Measurements from ENCODE around the gene AKIRIN2. TPM values are rescaled to one million over a fixed set of nuclear protein-coding genes. Genes with fewer than 3 reads are reported as not detected.

Gene AKIRIN2
- total RNA-seq, 2 donors from 2014 or later: 70.4 to 73.5 TPM

DNA sequence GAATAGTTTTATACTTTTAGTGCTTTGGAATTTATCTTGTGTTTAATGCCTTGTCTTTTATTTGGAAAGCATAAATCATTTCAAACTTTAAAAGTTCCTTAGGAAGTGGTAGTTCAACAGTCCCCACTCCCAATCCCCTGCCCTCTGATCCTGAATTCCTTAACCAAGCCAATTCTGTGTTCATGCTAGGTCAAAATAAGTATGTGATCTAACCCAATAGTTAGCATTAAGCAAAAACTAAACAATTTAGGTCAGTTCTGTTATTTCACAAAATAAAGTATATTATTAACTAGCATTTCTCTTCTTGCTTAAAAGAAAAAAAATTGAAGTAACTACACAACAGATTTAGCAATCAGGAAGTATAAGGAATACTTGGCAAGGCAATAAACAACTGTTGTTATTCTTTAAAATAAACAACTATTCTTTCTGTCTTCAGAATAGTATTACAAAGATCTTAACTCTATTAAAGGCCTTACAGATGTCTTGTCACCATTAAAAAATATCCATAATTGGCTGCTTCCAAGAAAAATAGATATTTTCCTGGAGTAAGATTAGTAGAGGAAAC lies 37.0 kb downstream of the AKIRIN2 start:
- no peaks in the 10 kb centered on the region for H3K9me3 Mint-ChIP-seq
- DNase-seq: no peak

DNA sequence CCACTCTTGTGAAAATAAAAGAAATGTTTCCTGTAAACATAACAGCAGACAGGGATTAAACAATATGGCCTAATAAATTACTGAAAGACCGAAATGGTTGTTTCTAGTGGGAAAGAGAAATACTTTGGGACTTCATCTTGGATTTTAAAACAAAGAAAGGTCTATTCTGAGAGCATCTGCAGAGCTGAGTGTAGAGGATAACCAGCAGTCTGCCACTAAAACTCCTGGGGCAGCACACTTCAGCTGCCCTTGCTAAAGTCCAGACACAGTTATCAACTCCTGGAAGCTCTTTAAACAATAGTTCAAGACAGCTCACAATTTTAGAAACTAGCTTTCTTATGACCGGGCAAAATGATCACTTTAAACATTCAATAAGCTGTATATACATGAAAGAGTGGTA lies 38.6 kb downstream of the AKIRIN2 start:
- Mint-ChIP-seq H3K4me3 (no peak overlapping the region), H3K4me1 (no peaks in the 10 kb centered on the region), H3K27ac (no peak overlapping the region), H3K9me3 (no peaks in the 10 kb centered on the region), H3K36me3 (ENCODE audit: low read depth) (peaks cover 57% of the 10 kb centered on the region), H3K27me3 (ENCODE audit: insufficient read depth) (no peaks in the 10 kb centered on the region)
- Histone ChIP-seq H3K36me3 (ENCODE audit: control insufficient read depth, insufficient read depth, low read length) (peaks cover 80% of the 10 kb centered on the region), H3K9me3 (ENCODE audit: control insufficient read depth, low read length) (no peaks in the 10 kb centered on the region), H3K4me1 (ENCODE audit: control insufficient read depth, insufficient read depth, low read length) (no peaks in the 10 kb centered on the region), H3K27me3 (ENCODE audit: control insufficient read depth, insufficient read depth, low read length, poor library complexity, severe bottlenecking) (no peaks in the 10 kb centered on the region), H3K27ac (ENCODE audit: low read depth, low read length) (no peak overlapping the region), H3K4me3 (ENCODE audit: low read length) (no peak overlapping the region), H3K9ac (ENCODE audit: extremely low read depth, low read length, poor library complexity, severe bottlenecking) (no peak overlapping the region)
- 94 to 100% methylated on average over 1 to 2 of the region's 2 CpGs for WGBS, 2 experiments (ENCODE audit: insufficient coverage in 1 of 2, insufficient read length in 1 of 2)
- TF ChIP-seq, protein P1, sequence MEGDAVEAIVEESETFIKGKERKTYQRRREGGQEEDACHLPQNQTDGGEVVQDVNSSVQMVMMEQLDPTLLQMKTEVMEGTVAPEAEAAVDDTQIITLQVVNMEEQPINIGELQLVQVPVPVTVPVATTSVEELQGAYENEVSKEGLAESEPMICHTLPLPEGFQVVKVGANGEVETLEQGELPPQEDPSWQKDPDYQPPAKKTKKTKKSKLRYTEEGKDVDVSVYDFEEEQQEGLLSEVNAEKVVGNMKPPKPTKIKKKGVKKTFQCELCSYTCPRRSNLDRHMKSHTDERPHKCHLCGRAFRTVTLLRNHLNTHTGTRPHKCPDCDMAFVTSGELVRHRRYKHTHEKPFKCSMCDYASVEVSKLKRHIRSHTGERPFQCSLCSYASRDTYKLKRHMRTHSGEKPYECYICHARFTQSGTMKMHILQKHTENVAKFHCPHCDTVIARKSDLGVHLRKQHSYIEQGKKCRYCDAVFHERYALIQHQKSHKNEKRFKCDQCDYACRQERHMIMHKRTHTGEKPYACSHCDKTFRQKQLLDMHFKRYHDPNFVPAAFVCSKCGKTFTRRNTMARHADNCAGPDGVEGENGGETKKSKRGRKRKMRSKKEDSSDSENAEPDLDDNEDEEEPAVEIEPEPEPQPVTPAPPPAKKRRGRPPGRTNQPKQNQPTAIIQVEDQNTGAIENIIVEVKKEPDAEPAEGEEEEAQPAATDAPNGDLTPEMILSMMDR (conservative IDR thresholded peaks at IDR 0.05): no peak
- DNase-seq: no peak

More for the DNA sequence above, 37.0 kb downstream of the AKIRIN2 start:
- no peak overlapping the region for H3K27ac Mint-ChIP-seq
- peaks cover 82% of the 10 kb centered on the region for H3K36me3 ChIP-seq (ENCODE audit: control insufficient read depth, insufficient read depth, low read length)
- H3K27me3 Mint-ChIP-seq (ENCODE audit: insufficient read depth): no peaks in the 10 kb centered on the region
- TF ChIP-seq, protein P1 (conservative IDR thresholded peaks at IDR 0.05): no peak
- H3K27me3 ChIP-seq (ENCODE audit: control insufficient read depth, insufficient read depth, low read length, poor library complexity, severe bottlenecking): no peaks in the 10 kb centered on the region
- no peak overlapping the region for H3K4me3 ChIP-seq (ENCODE audit: low read length)
- no peaks in the 10 kb centered on the region for H3K4me1 ChIP-seq (ENCODE audit: control insufficient read depth, insufficient read depth, low read length)
- H3K27ac ChIP-seq (ENCODE audit: low read depth, low read length): no peak overlapping the region
- H3K9me3 ChIP-seq (ENCODE audit: control insufficient read depth, low read length): no peaks in the 10 kb centered on the region
- peaks cover 55% of the 10 kb centered on the region for H3K36me3 Mint-ChIP-seq (ENCODE audit: low read depth)
- no peak overlapping the region for H3K9ac ChIP-seq (ENCODE audit: extremely low read depth, low read length, poor library complexity, severe bottlenecking)
- no peak overlapping the region for H3K4me3 Mint-ChIP-seq
- no peaks in the 10 kb centered on the region for H3K4me1 Mint-ChIP-seq

DNA sequence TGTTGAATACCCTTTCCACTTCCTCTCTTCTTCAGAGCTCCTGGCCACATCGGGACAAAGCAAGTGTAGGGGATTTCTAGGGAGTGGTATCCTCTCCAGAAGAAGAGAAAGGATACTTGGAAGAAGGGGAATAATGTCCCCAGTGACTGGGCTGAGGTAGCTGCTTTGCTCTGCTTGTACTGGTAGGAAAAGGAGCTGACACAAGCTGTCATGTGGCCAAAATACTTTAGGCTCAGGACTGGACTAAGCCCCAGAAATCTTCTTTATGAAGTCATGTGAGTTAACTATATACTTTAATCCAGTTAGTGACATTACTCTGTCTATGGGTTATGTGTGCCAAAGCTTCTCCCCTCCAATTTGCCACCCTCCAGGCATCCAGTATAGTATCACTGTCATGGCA lies 40.5 kb downstream of the AKIRIN2 start:
- no peaks in the 10 kb centered on the region for H3K9me3 Mint-ChIP-seq
- peaks cover 61% of the 10 kb centered on the region for H3K36me3 Mint-ChIP-seq (ENCODE audit: low read depth)
- TF ChIP-seq, protein P1 (conservative IDR thresholded peaks at IDR 0.05): no peak
- peaks cover 79% of the 10 kb centered on the region for H3K36me3 ChIP-seq (ENCODE audit: control insufficient read depth, insufficient read depth, low read length)
- H3K27ac Mint-ChIP-seq: no peak overlapping the region
- H3K4me3 ChIP-seq (ENCODE audit: low read length): no peak overlapping the region
- H3K27ac ChIP-seq (ENCODE audit: low read depth, low read length): no peak overlapping the region
- H3K4me1 ChIP-seq (ENCODE audit: control insufficient read depth, insufficient read depth, low read length): no peaks in the 10 kb centered on the region
- no peaks in the 10 kb centered on the region for H3K27me3 ChIP-seq (ENCODE audit: control insufficient read depth, insufficient read depth, low read length, poor library complexity, severe bottlenecking)
- H3K9ac ChIP-seq (ENCODE audit: extremely low read depth, low read length, poor library complexity, severe bottlenecking): no peak overlapping the region
- H3K9me3 ChIP-seq (ENCODE audit: control insufficient read depth, low read length): no peaks in the 10 kb centered on the region
- WGBS, 2 experiments (ENCODE audit: insufficient coverage in 1 of 2, insufficient read length in 1 of 2): 100% methylated on average over 1 of the region's 1 CpG; no CpG with 5 or more reads in 1 of the 2 experiments
- DNase-seq: no peak
- no peaks in the 10 kb centered on the region for H3K27me3 Mint-ChIP-seq (ENCODE audit: insufficient read depth)
- H3K4me3 Mint-ChIP-seq: no peak overlapping the region
- no peaks in the 10 kb centered on the region for H3K4me1 Mint-ChIP-seq

Data from endodermal cell (in vitro differentiated cells).